ENCODE data around the gene TPD52L3. TPM values are rescaled to one million over a fixed set of nuclear protein-coding genes. Genes with fewer than 3 reads are reported as not detected.

TPD52L3 gene
- total RNA-seq, result not detected in 2 replicates

GRCh38 chr9:6328103-6328502 is at the start of gene TPD52L3:
Gene TPD52L3, plus strand, starts transcription at chr9:6328375. Its CDS starts 221 bp downstream, at chr9:6328596.

Other genes with a start within 250 kb of the TPD52L3 start
- gene IL33, start 112.6 kb upstream of the TPD52L3 start, total RNA-seq, result 13.2 and 17.4 TPM in 2 replicates
- gene UHRF2, start 84.8 kb downstream of the TPD52L3 start, total RNA-seq, result 26.7 and 34.3 TPM in 2 replicates